GM12892 (cell line): ENCODE data around the gene SGTB. TPM values are rescaled to one million over a fixed set of nuclear protein-coding genes. Genes with fewer than 3 reads are reported as not detected.

Source experiments
- DNase-seq: peaks from one replicate; pipeline ENCODE4 v3.0.0; 2011; ENCODE audit not compliant: insufficient read length
- FAIRE-seq: peaks from 2 replicates; lab custom pipeline; 2011; peaks lifted over from hg19 to GRCh38; lab: Jason Lieb, UNC
- POLR2A ChIP-seq: IDR thresholded peaks from 2 replicates; pipeline ENCODE4 v1.6.1; 2011; ENCODE audit warnings: low read depth, low read length, control low read depth
- POLR2AphosphoS5 ChIP-seq: IDR thresholded peaks from 2 replicates; pipeline ENCODE4 v1.6.1; 2011; ENCODE audit warnings: low read depth, low read length, control low read depth
- TAF1 ChIP-seq: IDR thresholded peaks from 2 replicates; pipeline ENCODE4 v1.6.1; 2011; ENCODE audit warnings: low read depth, mild to moderate bottlenecking, control low read depth, low read length, borderline replicate concordance
- polyA plus RNA-seq: library from polyadenylated mRNA; unstranded; fragments of >200 nt; gene quantifications from one replicate; pipeline ENCODE4 v1.2.1, GENCODE V29; 2012; ENCODE audit warnings: missing spikeins, inconsistent platforms; ENCODE audit not compliant: missing spikeins

The SGTB gene, protein sequence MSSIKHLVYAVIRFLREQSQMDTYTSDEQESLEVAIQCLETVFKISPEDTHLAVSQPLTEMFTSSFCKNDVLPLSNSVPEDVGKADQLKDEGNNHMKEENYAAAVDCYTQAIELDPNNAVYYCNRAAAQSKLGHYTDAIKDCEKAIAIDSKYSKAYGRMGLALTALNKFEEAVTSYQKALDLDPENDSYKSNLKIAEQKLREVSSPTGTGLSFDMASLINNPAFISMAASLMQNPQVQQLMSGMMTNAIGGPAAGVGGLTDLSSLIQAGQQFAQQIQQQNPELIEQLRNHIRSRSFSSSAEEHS
- 4.9 TPM for polyA plus RNA-seq

DNA sequence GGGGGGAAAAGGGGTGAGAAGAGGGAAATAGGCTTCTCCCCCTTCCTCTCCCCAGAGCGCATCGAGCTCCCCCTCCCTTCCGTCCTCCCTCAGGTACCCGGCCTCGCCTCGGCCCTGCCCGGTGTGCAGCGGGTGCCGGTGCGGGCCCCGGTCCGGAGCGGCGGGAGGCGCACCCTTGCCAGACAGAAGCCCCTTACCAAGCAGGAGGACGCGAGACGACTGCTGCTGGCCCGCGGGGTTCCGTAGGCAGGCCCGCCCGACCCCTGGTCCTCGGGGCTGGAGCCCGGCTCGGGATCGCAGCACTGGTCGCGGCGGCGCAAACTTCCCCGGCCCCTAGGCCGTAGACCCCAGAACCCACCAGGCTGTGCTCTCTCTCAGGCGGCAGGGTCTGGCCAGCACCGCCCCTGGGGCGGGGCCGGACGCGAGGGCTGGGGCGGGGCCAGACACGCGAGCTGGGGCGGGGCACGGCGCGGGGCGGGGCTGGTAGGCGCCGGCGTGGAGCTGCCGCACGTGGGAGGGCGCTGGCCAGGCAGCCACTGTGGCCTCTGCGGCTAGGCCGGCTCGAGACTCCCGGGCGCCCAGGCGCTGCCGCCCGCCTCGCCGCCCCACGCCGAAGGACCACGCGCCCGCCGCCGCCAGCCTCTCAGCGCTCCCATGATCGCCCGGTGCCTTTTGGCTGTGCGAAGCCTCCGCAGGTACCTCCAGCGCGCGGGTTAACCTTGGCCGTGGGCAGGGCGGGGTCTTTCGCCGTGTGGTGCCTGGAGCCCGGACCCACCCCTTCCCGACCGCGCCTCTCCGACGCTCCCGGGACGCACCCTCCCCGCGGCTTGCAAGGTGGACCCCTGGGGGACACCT lies at the start of gene SGTB, which contains the start of gene NLN:
Gene SGTB, minus strand, starts transcription at position 390 of the 855 bp plus-strand sequence. CDS start 1,302 bp downstream, outside the sequence.
Gene NLN, plus strand, starts transcription at position 486 of the 855 bp plus-strand sequence. Its CDS starts 169 bp downstream, at position 655.
- FAIRE-seq (peak; percentile 77), DNase-seq (peak; percentile 85)
- TF ChIP-seq POLR2A (peak; percentile 62), TAF1 (no peak)

DNA sequence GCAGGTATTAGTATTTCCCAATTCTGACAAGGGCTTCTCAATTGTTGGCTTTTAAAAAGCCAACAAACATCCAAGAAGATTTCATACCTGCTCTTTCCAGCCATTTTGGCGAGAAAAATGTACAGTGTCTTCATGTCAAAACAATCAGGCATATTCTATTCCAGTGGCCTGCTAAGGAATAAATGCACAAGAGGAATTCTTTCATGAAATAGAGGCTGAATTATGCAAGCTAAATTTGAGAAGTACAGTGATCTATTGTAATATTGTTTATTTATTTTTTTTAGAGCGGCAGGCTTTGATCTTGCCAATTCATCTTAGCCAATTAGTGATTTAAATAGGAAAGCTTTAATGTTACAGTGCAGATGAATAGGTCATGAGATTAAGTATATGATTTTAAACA lies 49.4 kb upstream of the SGTB start:
- TF ChIP-seq POLR2A (no peak), POLR2AphosphoS5 (no peak), TAF1 (no peak)
- no peak for DNase-seq
- FAIRE-seq = no peak

DNA sequence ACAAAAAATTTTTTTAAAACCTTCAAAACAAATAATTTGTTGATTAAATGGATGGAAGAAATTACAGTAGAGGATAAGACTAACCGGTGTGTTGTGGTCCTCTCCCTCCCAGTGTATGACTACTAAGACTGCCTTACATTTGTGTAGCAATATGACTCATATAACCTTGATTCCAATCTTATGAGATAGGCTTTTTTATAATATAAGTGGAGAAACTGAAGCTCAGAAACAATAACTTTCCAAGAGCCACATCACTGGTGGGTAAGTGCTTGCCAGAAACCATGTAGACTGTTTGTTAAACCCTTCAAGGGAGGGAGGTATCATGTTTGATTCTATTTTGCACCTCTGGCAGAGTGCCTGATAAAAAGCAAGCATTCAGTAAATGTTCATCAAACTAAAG lies 47.6 kb upstream of the SGTB start:
- TF ChIP-seq POLR2A (no peak), TAF1 (no peak), POLR2AphosphoS5 (no peak)
- FAIRE-seq (no peak), DNase-seq (no peak)

DNA sequence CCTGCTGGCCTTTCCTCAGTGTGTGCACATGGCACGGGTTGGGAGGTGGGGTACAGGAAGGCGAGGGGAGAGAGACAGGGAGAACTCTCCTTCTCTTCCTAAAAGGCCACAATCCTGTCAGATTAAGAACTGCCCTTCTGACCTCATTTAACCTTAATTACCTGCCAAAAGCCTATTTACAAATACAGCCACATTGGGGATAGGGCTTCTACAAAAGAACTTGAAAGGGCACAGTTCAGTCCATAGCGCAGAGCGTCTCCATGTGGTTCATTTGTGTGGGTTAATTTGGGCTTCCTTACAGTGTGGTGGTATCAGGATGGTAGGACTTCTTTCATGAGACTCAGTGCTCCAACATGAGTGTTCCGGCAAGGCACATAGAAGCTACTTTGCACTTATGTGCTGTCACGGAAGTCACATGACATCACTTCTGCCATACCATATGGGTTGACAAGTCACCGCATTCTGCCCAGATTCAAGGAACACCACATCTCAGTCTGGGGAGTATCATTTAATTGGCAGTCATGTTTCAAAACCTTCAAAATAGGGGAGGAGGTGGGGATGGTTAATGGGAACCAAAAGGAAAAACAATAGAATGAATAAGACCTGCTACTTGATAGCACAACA lies 46.9 kb upstream of the SGTB start:
- FAIRE-seq (no peak), DNase-seq (no peak)
- TF ChIP-seq POLR2AphosphoS5 (no peak), TAF1 (no peak), POLR2A (no peak)

DNA sequence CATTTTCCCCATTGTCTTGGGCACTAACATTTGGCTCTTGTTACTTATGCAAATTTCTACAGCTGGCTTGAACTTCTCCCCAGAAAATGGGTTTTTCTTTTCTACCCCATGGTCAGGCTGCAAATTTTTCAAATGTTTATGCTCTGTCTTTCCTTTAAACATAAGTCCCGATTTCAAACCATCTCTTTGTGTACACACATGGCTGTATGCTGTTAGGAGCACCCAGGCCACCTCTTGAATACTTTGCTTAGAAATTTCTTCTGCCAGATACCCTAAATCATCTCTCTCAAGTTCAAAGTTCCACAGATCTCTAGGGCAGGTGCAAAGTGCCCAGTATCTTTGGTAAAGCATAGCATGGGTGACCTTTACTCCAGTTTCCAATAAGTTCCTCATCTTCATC lies 45.7 kb upstream of the SGTB start:
- DNase-seq (no peak), FAIRE-seq (no peak)
- TF ChIP-seq TAF1 (no peak), POLR2A (no peak), POLR2AphosphoS5 (no peak)

DNA sequence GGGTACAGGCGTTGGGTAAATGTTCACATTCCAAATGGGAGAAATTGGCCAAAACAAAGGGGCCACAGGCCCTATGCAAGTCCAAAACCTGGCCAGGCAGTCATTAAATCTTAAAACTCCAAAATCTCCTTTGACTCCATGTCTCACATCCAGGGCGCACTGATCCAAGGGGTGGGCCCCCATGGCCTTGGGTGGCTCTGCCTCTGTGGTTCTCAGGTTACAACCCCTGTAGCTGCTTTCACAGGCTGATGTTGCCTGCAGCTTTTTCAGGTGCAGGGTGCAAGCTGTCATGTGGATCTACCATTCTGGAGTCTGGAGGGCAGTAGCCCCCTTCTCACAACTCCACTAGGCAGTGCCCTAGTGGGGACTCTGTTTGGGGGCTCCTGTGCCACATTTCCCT lies 44.9 kb upstream of the SGTB start:
- no peak for FAIRE-seq
- no peak for DNase-seq
- TF ChIP-seq POLR2AphosphoS5 (no peak), TAF1 (no peak), POLR2A (no peak)

DNA sequence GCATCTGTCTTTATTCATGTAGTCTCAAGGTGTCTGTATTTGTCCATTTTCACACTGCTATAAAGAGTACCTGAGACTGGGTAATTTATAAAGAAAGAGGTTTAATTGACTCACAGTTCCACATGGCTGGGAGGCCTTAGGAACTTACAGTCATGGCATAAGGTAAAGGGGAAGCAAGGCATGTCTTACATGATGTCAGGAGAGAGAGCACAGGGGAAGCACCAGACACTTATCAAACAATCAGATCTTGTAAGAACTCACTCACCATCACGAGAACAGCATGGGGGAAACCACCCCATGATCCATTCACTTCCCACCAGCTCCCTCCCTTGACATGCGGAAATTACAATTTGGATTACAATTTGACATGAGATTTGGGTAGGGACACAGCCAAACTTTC lies 44.3 kb upstream of the SGTB start:
- no peak for DNase-seq
- no peak for TF ChIP-seq TAF1
- no peak for TF ChIP-seq POLR2A
- TF ChIP-seq POLR2AphosphoS5 = no peak
- no peak for FAIRE-seq

DNA sequence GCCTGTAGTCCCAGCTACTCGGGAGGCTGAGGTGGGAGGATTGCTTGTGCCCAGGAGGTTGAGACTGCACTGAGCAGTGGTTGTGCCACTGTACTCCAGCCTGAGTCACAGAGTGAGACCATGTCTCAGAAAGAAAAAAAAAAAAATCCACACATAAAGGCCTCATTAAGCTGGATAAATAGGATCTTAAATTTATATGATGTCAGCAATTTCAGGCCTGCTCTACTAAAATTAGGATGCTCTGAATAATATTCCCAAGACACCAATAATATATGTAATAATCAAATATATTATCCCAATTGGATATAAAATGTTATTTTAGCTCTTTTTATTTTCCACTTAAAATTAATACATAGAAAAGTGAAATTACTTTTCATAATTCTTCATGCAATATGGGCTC lies 43.7 kb upstream of the SGTB start:
- TF ChIP-seq POLR2AphosphoS5 (no peak), TAF1 (no peak)

DNA sequence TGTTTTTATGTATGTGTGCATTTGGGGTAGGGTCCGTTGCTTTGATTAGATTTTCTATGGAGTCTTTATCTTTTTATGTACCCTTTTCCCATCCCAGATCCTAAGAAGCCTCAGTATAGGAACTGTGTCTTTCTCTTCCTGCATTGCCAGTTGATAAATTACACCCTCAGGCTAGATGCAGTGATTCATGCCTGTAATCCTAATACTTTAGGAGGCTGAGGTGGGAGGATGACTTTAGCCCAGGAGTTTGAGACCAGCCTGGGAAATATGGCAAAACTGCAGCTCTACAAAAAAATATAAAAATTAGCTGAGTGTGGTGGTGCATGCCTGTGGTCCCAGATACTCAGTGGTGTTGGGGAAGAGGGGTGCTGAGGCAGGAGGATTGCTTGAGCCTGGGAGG lies 40.3 kb upstream of the SGTB start:
- TF ChIP-seq POLR2A (no peak), POLR2AphosphoS5 (no peak), TAF1 (no peak)
- DNase-seq (no peak), FAIRE-seq (no peak)

More for the DNA sequence above, 43.7 kb upstream of the SGTB start:
- no peak for FAIRE-seq
- DNase-seq = no peak

DNA sequence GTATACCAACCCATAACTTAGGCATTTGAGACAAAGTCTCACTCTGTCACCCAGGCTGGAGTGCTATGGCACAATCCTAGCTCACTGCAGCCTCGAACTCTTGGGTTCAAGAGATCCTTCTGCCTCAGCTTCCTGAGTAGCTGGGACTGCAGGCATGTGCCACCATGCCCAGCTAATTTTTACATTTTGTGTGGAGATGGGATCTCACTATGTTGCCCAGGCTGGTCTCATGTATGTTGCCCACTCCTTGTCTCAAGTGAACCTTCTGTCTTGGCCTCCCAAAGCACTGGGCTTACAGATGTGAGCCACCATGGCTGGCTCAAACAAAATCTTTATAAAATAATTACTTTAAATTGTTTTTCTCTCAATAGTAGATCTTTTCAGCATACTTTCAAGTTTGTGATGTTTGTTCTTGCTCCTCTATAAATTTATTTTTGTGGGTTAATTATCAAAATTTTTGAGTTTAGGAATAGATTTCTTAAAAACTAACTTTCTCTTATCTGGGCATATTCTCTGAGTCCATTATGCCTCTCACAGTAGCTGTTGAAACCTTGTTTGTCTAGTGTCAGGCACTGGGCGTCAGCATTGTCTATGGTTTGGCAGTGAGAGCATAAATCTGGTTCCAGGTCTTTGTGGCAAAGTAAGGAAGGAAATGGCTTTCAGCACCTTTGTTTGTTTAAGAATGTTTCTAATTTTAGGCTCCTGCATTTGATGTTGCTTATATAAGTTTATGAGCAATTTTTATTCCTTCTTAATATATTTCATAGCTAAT lies 38.8 kb upstream of the SGTB start:
- no peak for TF ChIP-seq POLR2AphosphoS5
- TF ChIP-seq POLR2A = no peak
- TF ChIP-seq TAF1 = no peak
- DNase-seq = no peak
- FAIRE-seq = peak; percentile 79

DNA sequence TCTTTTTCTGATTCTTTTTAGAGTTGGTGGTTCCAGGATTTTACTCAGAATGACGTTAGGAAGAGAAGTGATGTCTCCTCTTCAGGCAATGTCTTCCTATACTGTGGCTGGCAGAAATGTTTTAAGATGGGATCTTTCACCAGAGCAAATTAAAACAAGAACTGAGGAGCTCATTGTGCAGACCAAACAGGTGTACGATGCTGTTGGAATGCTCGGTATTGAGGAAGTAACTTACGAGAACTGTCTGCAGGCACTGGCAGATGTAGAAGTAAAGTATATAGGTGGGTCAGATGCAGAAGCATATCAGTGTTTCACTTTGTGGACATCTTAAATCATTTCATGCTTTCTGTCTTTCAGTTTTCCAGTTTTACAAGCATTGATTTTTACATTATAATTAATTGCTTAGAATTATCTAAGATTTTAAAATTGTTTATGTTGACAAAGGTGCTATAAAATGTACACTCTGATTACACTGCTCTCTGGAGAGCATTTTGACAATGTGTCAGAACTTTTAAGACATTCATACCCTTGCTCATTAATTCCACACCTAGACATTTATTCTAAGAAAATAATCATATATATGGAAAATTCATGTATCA lies 36.7 kb upstream of the SGTB start:
- no peak for TF ChIP-seq POLR2AphosphoS5
- no peak for TF ChIP-seq TAF1
- no peak for TF ChIP-seq POLR2A
- FAIRE-seq = no peak

DNA sequence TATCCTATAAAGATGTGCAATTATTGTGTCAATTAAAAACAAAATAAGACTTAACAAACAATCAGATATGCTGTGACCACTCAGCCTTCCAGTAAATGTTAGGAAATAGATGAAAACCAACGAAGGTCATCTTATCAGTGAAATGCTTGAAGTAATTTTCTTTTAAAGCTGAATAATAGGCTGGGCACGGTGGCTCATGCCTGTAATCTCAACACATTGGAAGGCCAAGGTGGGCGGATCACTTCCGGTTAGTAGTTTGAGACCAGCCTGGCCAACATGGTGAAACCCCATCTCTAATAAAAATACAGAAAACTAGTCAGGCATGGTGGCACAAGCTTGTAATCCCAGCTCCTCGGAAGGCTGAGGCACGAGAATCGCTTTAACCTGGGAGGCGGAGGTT lies 31.3 kb upstream of the SGTB start:
- no peak for TF ChIP-seq POLR2AphosphoS5
- no peak for TF ChIP-seq TAF1
- TF ChIP-seq POLR2A = no peak
- FAIRE-seq = no peak
- DNase-seq = no peak

More for the DNA sequence above, 36.7 kb upstream of the SGTB start:
- no peak for DNase-seq
